Measurements from ENCODE around the gene SAXO1. TPM values are rescaled to one million over a fixed set of nuclear protein-coding genes. Genes with fewer than 3 reads are reported as not detected.

The SAXO1 gene
- total RNA-seq, 1 experiment from 2014 or later, result not detected

DNA sequence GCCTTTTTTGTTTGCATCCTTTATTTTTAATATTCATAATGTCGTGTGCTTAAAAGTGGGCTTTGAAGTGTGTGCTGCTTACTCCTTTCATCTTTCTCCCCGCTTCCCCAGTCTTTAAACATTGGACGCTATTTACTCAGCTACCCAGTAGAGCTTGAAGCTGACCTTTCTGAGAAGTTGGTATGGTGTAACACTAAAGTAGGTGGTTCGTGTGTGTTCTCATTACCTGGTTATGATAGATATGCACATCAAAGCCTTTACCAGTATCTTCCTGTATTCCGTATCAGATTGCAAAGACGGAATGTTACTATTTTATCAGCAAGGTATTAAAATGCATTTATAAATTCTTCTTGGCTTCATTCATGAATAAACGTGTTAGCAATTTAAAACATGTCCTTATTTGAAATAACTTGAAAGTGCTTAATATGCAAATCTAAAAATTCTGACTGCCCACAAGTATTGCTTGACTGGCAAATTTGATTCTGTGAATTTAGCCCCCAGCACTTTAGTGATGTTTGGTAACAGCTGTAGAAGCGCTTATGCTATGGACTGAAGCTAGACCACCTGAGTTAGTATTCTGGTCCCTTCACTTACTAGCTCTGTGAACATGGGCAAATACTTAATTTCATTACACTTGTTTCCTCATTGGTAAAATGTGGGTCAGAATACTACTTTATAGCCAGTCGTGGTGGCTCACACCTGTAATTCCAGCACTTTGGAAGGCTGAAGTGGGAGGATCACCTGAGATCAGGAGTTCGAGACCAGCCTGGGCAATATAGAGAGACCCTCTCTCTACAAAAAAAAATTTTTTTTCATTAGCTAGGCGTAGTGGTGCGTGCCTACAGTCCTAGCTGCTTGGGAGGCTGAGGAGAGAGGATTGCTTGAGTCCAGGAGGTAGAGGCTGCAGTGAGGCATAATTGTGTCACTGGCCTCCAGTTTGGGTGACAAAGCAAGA, 17.9 kb upstream of the SAXO1 start:
- Mint-ChIP-seq H3K4me1 (ENCODE audit: low read depth, unreplicated experiment) (peaks cover 12% of the 10 kb centered on the region), H3K27ac (ENCODE audit: unreplicated experiment) (no peak overlapping the region), H3K4me3 (ENCODE audit: low read depth, unreplicated experiment) (peak overlapping the region; percentile 80), H3K27me3 (ENCODE audit: unreplicated experiment) (no peaks in the 10 kb centered on the region), H3K9me3 (ENCODE audit: low read depth, unreplicated experiment) (no peaks in the 10 kb centered on the region), H3K36me3 (ENCODE audit: insufficient read depth, unreplicated experiment) (peaks cover 24% of the 10 kb centered on the region)
- no TSS peak for BruUV-seq (replicated peaks)
- intact Hi-C loops (cut with micrococcal nuclease; ENCODE audit: unreplicated experiment), result no loop called here
- TF ChIP-seq, protein P1, sequence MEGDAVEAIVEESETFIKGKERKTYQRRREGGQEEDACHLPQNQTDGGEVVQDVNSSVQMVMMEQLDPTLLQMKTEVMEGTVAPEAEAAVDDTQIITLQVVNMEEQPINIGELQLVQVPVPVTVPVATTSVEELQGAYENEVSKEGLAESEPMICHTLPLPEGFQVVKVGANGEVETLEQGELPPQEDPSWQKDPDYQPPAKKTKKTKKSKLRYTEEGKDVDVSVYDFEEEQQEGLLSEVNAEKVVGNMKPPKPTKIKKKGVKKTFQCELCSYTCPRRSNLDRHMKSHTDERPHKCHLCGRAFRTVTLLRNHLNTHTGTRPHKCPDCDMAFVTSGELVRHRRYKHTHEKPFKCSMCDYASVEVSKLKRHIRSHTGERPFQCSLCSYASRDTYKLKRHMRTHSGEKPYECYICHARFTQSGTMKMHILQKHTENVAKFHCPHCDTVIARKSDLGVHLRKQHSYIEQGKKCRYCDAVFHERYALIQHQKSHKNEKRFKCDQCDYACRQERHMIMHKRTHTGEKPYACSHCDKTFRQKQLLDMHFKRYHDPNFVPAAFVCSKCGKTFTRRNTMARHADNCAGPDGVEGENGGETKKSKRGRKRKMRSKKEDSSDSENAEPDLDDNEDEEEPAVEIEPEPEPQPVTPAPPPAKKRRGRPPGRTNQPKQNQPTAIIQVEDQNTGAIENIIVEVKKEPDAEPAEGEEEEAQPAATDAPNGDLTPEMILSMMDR (IDR thresholded peaks at IDR 0.05; ENCODE audit: unreplicated experiment), result no peak
- CTCF ChIA-PET, result interaction anchor here (1.4 kb wide), 1 partner anchor 407 kb away, joined by 3 read pairs; no protein-coding TSS in a partner anchor
- DNase-seq, result no peak

DNA sequence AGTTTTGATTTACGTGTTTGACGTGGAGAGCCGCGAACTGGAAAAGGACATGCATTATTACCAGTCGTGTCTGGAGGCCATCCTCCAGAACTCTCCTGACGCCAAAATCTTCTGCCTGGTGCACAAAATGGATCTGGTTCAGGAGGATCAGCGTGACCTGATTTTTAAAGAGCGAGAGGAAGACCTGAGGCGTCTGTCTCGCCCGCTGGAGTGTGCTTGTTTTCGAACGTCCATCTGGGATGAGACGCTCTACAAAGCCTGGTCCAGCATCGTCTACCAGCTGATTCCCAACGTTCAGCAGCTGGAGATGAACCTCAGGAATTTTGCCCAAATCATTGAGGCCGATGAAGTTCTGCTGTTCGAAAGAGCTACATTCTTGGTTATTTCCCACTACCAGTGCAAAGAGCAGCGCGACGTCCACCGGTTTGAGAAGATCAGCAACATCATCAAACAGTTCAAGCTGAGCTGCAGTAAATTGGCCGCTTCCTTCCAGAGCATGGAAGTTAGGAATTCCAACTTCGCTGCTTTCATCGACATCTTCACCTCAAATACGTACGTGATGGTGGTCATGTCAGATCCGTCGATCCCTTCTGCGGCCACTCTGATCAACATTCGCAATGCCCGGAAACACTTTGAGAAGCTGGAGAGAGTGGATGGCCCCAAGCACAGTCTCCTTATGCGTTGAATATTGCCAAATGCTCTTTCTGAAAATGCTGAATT, 17.1 kb upstream of the SAXO1 start:
- H3K36me3 Mint-ChIP-seq (ENCODE audit: insufficient read depth, unreplicated experiment), result peaks cover 24% of the 10 kb centered on the region
- CTCF ChIA-PET, result interaction anchor here (1.4 kb wide), 1 partner anchor 407 kb away, joined by 3 read pairs; no protein-coding TSS in a partner anchor
- intact Hi-C loops (cut with micrococcal nuclease; ENCODE audit: unreplicated experiment), result loop anchor here (2.0 to 10.0 kb wide), 2 partner anchors 125 to 405 kb away; no protein-coding TSS in a partner anchor
- H3K4me1 Mint-ChIP-seq (ENCODE audit: low read depth, unreplicated experiment), result peaks cover 12% of the 10 kb centered on the region
- TF ChIP-seq, protein P1 (IDR thresholded peaks at IDR 0.05; ENCODE audit: unreplicated experiment), result no peak
- no peaks in the 10 kb centered on the region for H3K9me3 Mint-ChIP-seq (ENCODE audit: low read depth, unreplicated experiment)
- BruUV-seq (replicated peaks), result TSS peak; percentile 72
- H3K4me3 Mint-ChIP-seq (ENCODE audit: low read depth, unreplicated experiment), result peak overlapping the region; percentile 80
- no peak for DNase-seq
- peak overlapping the region; percentile 89 for H3K27ac Mint-ChIP-seq (ENCODE audit: unreplicated experiment)
- H3K27me3 Mint-ChIP-seq (ENCODE audit: unreplicated experiment), result no peaks in the 10 kb centered on the region

DNA sequence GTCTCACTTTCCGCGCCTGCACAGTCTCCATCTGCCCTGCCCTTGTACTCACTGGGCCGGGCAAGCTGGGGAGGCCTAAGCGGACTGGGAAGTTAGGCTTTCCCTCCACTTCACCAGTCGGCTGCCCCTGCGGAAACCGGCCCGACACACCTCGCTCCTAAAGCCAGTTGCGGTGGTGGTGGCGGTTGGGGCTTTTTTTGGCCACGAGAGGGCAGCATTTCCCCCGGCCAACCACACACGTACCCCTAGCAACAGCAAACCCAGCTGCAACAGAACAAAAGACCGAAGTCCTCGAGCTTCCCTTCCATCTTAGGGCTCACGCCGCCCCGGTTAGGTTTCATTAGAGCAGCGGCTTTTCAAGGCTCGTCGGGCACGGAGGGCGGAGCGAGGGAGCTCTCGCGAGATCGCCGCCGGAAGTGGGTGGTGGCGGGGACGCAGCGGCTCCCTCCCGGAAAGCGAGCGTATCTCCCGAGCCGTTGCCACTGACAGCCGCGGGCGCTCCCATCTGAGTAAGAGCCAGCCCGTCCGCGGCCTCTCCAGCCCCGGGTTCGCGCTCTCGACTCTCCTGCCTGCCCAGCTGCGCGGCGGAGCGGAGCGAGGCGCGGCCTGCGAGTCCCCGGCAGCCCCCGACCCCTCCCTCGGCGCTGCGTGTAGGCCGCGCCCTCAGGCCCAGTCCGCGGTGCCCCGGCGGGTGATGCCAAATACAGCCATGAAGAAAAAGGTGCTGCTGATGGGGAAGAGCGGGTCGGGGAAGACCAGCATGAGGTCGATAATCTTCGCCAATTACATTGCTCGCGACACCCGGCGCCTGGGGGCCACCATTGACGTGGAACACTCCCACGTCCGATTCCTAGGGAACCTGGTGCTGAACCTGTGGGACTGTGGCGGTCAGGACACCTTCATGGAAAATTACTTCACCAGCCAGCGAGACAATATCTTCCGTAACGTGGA, 16.2 kb upstream of the SAXO1 start, which contains the start of gene RRAGA:
TSS of gene RRAGA (plus strand) at position 462 of the 951 bp plus-strand sequence. CDS start at position 695, 233 bp downstream.
- intact Hi-C loops (cut with micrococcal nuclease; ENCODE audit: unreplicated experiment), result loop anchor here (2.0 to 10.0 kb wide), 2 partner anchors 126 to 406 kb away; no protein-coding TSS in a partner anchor
- H3K36me3 Mint-ChIP-seq (ENCODE audit: insufficient read depth, unreplicated experiment), result peaks cover 24% of the 10 kb centered on the region
- H3K4me3 Mint-ChIP-seq (ENCODE audit: low read depth, unreplicated experiment), result peak within 1 kb of the TSS; percentile 80
- CTCF ChIA-PET, result interaction anchor here (0.6 to 1.2 kb wide), 7 partner anchors 38 to 843 kb away, joined by 3 to 22 read pairs (median 3); no protein-coding TSS in a partner anchor
- H3K9me3 Mint-ChIP-seq (ENCODE audit: low read depth, unreplicated experiment), result no peaks in the 10 kb centered on the region
- peak; percentile 92 for DNase-seq
- BruUV-seq (replicated peaks), result TSS peak; percentile 67
- H3K27ac Mint-ChIP-seq (ENCODE audit: unreplicated experiment), result peak within 1 kb of the TSS; percentile 89
- H3K4me1 Mint-ChIP-seq (ENCODE audit: low read depth, unreplicated experiment), result peaks cover 12% of the 10 kb centered on the region
- TF ChIP-seq, protein P1 (IDR thresholded peaks at IDR 0.05; ENCODE audit: unreplicated experiment), result peak; percentile 70
- no peaks in the 10 kb centered on the region for H3K27me3 Mint-ChIP-seq (ENCODE audit: unreplicated experiment)

Measured in Calu3 (cell line).